AG04449 (cell line): ENCODE measurements around the gene ATG7.

Experiments used
- CTCF ChIA-PET: fragments of 350-600 bp; formaldehyde crosslinking; extraction: SDS; loops from one replicate; lab custom pipeline; 2021; ENCODE audit warnings: antibody characterized with exemption; lab: Yijun Ruan, JAX
- POLR2A ChIA-PET: fragments of 400-600, 350-600 bp; formaldehyde crosslinking; extraction: SDS; loops from one replicate; lab custom pipeline; 2020; ENCODE audit warnings: antibody characterized with exemption, inconsistent platforms; lab: Yijun Ruan, JAX
- DNase-seq: peaks from one replicate; pipeline ENCODE4 v3.0.0-alpha.2; 2010; ENCODE audit warnings: low read depth, low spot score
- H3K4me3 ChIP-seq: 2 replicates; pipeline ENCODE4 v1.5.1; 2011; ENCODE audit warnings: low read depth, mild to moderate bottlenecking, control low read depth, low read length
- TF ChIP-seq, protein P1 (sequence below): IDR thresholded peaks from one replicate; pipeline ENCODE4 v1.5.1; 2011; ENCODE audit warnings: mild to moderate bottlenecking, moderate library complexity, low read length, control low read depth, inconsistent platforms; ENCODE audit not compliant: insufficient read depth; ENCODE audit errors: missing control alignments

ATG7 gene

GRCh38 chr3:11545186-11545851 is 273.1 kb downstream of the ATG7 start:
- H3K4me3 ChIP-seq, result no peak overlapping the region
- TF ChIP-seq, protein P1, sequence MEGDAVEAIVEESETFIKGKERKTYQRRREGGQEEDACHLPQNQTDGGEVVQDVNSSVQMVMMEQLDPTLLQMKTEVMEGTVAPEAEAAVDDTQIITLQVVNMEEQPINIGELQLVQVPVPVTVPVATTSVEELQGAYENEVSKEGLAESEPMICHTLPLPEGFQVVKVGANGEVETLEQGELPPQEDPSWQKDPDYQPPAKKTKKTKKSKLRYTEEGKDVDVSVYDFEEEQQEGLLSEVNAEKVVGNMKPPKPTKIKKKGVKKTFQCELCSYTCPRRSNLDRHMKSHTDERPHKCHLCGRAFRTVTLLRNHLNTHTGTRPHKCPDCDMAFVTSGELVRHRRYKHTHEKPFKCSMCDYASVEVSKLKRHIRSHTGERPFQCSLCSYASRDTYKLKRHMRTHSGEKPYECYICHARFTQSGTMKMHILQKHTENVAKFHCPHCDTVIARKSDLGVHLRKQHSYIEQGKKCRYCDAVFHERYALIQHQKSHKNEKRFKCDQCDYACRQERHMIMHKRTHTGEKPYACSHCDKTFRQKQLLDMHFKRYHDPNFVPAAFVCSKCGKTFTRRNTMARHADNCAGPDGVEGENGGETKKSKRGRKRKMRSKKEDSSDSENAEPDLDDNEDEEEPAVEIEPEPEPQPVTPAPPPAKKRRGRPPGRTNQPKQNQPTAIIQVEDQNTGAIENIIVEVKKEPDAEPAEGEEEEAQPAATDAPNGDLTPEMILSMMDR, result no peak
- ChIA-PET POLR2A (no interaction called here), CTCF (interaction anchor here (0.5 to 1.1 kb wide), 2 partner anchors 29 to 106 kb away, joined by 3 to 4 read pairs; no protein-coding TSS in a partner anchor)
- no peak for DNase-seq

DNA sequence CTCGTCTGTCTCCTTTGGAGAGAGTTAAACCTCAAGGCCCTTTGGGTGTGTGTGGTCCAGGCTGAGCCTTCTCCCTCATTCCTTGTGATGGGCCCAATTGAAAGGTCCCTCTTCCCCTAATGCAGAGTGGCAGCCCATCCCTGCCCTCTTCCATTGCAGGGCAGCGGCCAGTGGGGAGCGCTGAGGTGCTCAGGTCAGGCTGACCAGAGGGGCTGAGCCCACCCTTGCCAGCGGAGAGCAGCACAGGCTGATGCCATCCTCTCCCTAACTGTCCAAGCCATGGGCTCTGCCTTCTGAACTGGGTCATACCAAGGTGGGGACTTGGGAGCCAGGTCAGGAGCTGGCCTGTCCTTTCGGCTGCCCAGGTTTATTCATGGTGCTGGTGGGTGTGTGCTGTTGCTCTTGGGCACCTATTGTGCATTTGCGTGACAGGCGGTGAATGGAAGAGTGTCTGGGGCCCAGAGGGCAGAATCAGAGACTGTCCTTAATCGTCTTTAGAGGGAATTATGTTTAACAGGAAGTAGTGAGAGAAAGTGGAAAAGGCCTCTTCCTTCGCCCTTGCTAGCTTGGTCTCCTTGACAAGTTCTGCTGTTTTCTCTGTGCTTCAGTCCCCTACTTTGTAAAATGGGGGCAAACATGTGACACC is 274.6 kb downstream of the ATG7 start:
- CTCF ChIA-PET, result interaction anchor here (1.0 kb wide), 1 partner anchor 8 kb away, joined by 3 read pairs; no protein-coding TSS in a partner anchor
- TF ChIP-seq, protein P1, result no peak
- no peak for DNase-seq
- no peak overlapping the region for H3K4me3 ChIP-seq
- POLR2A ChIA-PET, result no interaction called here

DNA sequence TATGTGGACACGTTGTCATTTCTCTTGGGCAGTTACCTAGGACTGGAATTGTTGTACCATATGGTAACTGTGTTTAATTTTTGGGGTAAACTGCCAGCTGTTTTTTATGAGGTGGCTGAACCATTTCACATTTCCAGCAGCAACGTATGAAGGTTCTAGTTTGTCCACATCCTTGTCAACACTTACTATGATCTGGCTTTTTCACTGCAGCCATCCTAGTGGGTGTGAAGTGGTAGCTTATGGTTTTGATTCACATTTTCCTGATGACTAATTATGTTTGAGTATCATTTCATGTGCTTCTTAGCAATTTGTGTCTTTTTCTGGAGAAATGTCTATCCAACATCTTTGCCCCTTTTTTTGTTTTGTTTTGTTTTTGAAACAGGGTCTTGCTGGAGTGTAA is 275.3 kb downstream of the ATG7 start:
- POLR2A ChIA-PET, result no interaction called here

DNA sequence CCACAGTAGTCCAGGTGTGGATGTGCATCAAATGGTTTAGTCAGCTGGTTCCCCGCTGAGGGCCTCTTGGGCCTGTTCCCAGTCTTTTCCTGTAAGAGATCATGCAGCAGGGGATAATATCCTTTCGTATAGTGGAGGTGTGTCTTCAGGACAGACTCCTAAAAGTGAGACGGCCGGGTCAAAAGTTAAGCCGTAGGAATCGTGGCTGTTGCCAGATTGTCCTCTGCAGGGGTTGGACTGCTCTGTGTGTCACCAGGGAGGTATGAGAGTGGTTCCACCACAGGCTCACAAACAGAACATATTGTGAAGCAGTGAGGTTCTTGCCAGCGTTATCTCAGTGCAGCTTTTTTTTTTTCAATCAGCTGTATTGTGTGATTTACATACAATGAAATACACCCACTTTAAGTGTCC is 276.5 kb downstream of the ATG7 start:
- POLR2A ChIA-PET, result interaction anchor here (0.5 kb wide), 1 partner anchor 51 kb away, joined by 3 read pairs; no protein-coding TSS in a partner anchor
- H3K4me3 ChIP-seq, result no peak overlapping the region
- DNase-seq, result peak; percentile 46
- TF ChIP-seq, protein P1, result no peak
- CTCF ChIA-PET, result no interaction called here

More for the DNA sequence above, 275.3 kb downstream of the ATG7 start:
- CTCF ChIA-PET, result interaction anchor here (1.0 kb wide), 1 partner anchor 9 kb away, joined by 3 read pairs; no protein-coding TSS in a partner anchor
- no peak for DNase-seq
- TF ChIP-seq, protein P1, result no peak
- no peak overlapping the region for H3K4me3 ChIP-seq

DNA sequence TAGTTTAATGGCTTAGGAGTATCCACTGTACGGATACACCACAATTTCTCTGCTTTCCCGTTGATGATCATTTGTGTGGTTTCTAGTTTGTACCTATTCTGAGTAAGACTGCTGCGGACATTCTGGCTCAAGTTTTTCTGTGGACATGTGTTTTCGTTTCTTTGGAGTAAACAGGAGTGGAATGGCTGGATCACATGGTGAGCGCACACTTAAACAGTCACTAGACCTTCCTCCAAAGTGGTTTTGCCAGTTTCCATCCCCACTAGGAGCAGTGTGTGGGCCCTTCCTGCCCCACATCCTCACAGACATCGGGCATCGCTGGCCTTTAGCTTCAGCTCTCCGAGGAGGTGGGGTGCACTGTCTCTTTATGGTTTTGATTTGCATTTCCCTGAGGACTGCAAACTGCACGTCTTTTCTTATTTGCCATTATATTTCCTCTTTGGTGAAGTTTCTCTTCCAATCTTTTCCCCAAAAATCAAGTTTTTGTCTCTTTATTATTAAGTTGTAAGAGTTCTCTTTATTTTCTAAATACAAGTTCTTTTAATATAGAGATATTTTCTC is 277.5 kb downstream of the ATG7 start:
- DNase-seq, result no peak
- POLR2A ChIA-PET, result no interaction called here

More for the DNA sequence above, 277.5 kb downstream of the ATG7 start:
- CTCF ChIA-PET, result no interaction called here
- TF ChIP-seq, protein P1, result no peak
- no peak overlapping the region for H3K4me3 ChIP-seq
